Naive thymus-derived CD8-positive, alpha-beta T cell (primary cell): ENCODE measurements around the gene PPM1H. TPM values are rescaled to one million over a fixed set of nuclear protein-coding genes. Genes with fewer than 3 reads are reported as not detected.

ENCODE experiments used
- ATAC-seq, 2 donors: fragments of 150-1000 bp; cut with Tn5 transposase in 1 of 2; sonication (Bioruptor Pico), chemical (Tn5 transposase) in 1 of 2; 1 replicate in 1 of 2; 2 replicates in 1 of 2; pipeline ENCODE4 v1.10.0; 2021; ENCODE audit warnings: mild to moderate bottlenecking in 2 of 2, moderate library complexity in 2 of 2
- POLR2A ChIA-PET: fragments of 350-600 bp; sonication (Branson Sonifier 250); formaldehyde crosslinking; loops from one replicate; lab custom pipeline; 2021; ENCODE audit warnings: antibody characterized with exemption; lab: Charles Lee
- DNase-seq, 10 donors: peaks; one replicate each; pipeline versions ENCODE4 v3.0.0 to v3.0.0-alpha.2; 2020 to 2022
- H3K27ac Mint-ChIP-seq, 10 donors: one replicate each; pipeline ENCODE4 v1.8.0; 2020 to 2022; ENCODE audit warnings: mild to moderate bottlenecking in 10 of 10, mixed read lengths in 10 of 10, moderate library complexity in 4 of 10, inconsistent platforms in 1 of 10
- H3K27me3 Mint-ChIP-seq, 5 donors: one replicate each; pipeline ENCODE4 v1.8.0; 2021 to 2022; ENCODE audit warnings: mixed read lengths in 5 of 5
- H3K36me3 Mint-ChIP-seq, 3 donors: one replicate each; pipeline ENCODE4 v1.8.0; 2020 to 2022; ENCODE audit warnings: mixed read lengths in 3 of 3, mild to moderate bottlenecking in 2 of 3, inconsistent platforms in 1 of 3
- H3K4me1 Mint-ChIP-seq, 4 donors: one replicate each; pipeline ENCODE4 v1.8.0; 2021 to 2022; ENCODE audit warnings: mixed read lengths in 4 of 4
- H3K4me3 Mint-ChIP-seq, 10 donors: one replicate each; pipeline ENCODE4 v1.8.0; 2020 to 2022; ENCODE audit warnings: mild to moderate bottlenecking in 10 of 10, mixed read lengths in 10 of 10, moderate library complexity in 6 of 10, inconsistent platforms in 1 of 10
- H3K9me3 Mint-ChIP-seq, 9 donors: one replicate each; pipeline ENCODE4 v1.8.0; 2020 to 2022; ENCODE audit warnings: mixed read lengths in 9 of 9, mild to moderate bottlenecking in 3 of 9, inconsistent platforms in 1 of 9, moderate library complexity in 1 of 9
- polyA plus RNA-seq, 3 donors: library from polyadenylated mRNA; unstranded; fragments of 300-500 nt; fragmentation: Illumina TruSeq; gene quantifications; one replicate each; pipeline ENCODE4 v1.2.3, GENCODE V29; 2021
- total RNA-seq, 8 experiments: library from RNA in 2 of 8; stranded (reverse) in 2 of 8; gene quantifications; one replicate each; pipeline ENCODE4 v1.2.3 and lab custom pipeline; 2021 to 2026

The PPM1H gene
- total and polyA plus RNA-seq, 5 experiments from 2014 or later = not detected

DNA sequence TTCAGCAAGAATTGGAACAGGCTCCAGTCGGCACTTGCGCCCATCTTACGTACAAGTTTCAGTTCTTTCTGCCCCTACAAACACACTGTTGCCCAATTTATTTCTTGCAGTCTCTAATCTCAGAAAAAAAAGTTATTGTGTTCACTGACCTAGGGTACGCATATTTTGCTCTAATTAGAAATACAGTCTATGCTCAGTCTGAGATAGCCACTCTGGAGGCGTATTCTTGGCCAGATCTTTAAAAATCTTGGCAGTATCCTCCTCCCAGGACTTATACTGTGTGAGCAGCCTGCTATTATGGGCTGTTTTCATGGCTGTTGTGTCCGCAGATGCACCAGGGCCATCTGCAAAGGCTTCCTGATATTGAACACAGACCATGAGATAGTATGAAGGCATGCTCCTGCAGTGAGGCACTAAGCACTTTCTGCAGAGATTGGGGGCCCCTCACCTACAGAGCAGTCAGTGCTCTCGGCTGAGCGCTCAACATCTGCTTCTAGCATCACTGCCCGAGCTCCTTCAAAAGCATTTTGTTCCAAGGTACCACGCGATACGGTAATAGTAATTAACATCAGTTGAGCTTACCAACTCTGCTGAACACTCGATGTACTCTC is 57.9 kb downstream of the PPM1H start:
- Mint-ChIP-seq H3K36me3 (no peaks in the 10 kb centered on the region), H3K27me3 (peaks cover 3 to 24% (median 14%) of the 10 kb centered on the region in 5 donors), H3K9me3 (peaks cover 0 to 4% (median 0%) of the 10 kb centered on the region in 9 donors), H3K4me1 (peaks cover 0 to 6% (median 3%) of the 10 kb centered on the region in 4 donors), H3K27ac (no peak overlapping the region), H3K4me3 (no peak overlapping the region)
- ATAC-seq (no peak), DNase-seq (no peak)
- POLR2A ChIA-PET = no interaction called here

DNA sequence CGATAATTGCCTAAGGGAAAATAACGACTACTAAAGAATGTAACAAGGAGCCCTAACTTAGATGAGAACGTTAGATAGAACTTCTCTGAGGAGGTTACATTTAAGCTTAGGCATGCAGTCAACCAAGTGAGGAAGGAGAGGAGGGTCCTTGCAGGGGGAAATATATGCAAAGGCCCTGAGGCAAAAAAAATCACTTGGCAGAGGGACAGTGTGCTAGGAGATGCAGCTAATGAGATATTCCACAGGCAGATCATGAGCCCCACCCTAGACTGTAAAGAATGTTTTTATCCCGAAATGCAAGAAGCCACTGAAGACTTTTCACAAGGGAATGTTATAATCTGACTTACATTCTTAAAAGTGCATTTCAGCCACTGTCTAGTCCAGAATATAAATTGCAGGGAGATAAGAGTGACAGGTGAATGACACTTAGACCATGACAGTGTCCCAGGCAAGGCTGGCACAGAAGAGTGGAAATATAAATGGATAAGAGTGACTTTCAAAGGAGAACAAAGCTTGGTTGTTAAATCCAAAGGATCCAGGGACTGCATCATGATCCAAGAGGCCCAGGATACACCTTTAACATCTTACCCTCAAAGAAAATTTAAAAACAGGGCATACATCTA is 61.0 kb downstream of the PPM1H start:
- Mint-ChIP-seq H3K27ac (no peak overlapping the region), H3K4me1 (no peaks in the 10 kb centered on the region), H3K9me3 (peaks cover 0 to 5% (median 0%) of the 10 kb centered on the region in 9 donors), H3K36me3 (peaks cover 0 to 7% (median 0%) of the 10 kb centered on the region in 3 donors), H3K4me3 (no peak overlapping the region), H3K27me3 (peaks cover 3 to 20% (median 14%) of the 10 kb centered on the region in 5 donors)
- no peak for ATAC-seq
- POLR2A ChIA-PET = no interaction called here
- DNase-seq = no peak

DNA sequence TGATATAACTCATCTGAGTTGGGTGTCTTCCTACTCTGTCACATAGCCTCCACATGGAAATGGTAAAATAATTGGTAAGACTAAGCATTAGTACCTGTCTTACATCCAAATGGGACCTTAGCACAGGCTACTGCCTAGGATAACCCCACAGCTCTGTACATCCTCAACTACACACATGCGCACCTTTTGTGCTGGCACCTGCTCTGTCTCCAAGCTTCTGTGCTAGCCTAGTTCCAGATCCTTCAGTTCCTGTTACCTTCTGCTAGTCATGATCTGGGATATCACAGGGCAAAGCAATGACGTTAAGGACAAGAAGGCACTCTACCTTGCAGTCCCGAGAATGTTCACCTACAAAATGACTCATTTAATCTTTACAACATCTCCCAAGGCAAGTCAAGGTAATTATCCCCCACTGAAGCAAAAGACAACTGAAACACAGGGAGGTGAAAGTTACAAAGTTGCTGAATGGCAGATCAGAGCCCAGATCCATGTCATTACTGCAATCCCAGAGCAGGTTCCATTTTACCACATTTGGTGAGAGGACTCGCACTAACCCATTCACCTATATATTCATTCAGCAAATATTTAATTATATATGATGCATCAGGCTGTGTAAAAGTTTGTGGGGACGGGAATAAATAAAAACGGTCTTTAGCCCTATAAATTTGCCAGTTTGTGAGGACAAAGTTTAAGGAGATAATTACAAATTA is 61.7 kb downstream of the PPM1H start:
- ATAC-seq = no peak
- no peak for DNase-seq
- peaks cover 3 to 20% (median 14%) of the 10 kb centered on the region in 5 donors for H3K27me3 Mint-ChIP-seq
- H3K27ac Mint-ChIP-seq = no peak overlapping the region
- peaks cover 0 to 7% (median 0%) of the 10 kb centered on the region in 3 donors for H3K36me3 Mint-ChIP-seq
- no peak overlapping the region for H3K4me3 Mint-ChIP-seq
- H3K9me3 Mint-ChIP-seq = peaks cover 0 to 5% (median 0%) of the 10 kb centered on the region in 9 donors
- POLR2A ChIA-PET = no interaction called here
- H3K4me1 Mint-ChIP-seq = no peaks in the 10 kb centered on the region

DNA sequence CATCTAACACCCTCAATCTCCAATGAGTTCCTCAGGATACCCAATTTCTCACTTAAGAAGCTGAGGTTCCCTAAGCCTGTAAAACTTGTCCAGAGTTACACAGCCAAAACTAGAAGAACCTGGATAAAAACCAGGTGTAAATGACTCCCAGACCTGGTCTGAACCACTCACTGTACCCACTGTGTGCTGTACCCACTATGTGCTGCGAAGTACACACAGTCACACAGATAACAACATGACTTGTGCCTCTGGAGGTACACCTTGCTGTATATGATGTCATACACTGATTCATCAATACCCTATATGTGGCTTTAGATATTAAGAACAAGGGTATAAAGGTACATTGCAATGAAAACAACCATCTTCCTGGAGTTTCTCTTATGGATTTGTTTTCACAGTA is 66.1 kb downstream of the PPM1H start:
- Mint-ChIP-seq H3K9me3 (peaks cover 0 to 5% (median 0%) of the 10 kb centered on the region in 9 donors), H3K27ac (no peak overlapping the region), H3K27me3 (peaks cover 6 to 25% (median 11%) of the 10 kb centered on the region in 5 donors), H3K4me3 (no peak overlapping the region), H3K36me3 (peaks cover 0 to 7% (median 0%) of the 10 kb centered on the region in 3 donors), H3K4me1 (no peaks in the 10 kb centered on the region)
- DNase-seq = no peak
- ATAC-seq = no peak
- POLR2A ChIA-PET = no interaction called here

DNA sequence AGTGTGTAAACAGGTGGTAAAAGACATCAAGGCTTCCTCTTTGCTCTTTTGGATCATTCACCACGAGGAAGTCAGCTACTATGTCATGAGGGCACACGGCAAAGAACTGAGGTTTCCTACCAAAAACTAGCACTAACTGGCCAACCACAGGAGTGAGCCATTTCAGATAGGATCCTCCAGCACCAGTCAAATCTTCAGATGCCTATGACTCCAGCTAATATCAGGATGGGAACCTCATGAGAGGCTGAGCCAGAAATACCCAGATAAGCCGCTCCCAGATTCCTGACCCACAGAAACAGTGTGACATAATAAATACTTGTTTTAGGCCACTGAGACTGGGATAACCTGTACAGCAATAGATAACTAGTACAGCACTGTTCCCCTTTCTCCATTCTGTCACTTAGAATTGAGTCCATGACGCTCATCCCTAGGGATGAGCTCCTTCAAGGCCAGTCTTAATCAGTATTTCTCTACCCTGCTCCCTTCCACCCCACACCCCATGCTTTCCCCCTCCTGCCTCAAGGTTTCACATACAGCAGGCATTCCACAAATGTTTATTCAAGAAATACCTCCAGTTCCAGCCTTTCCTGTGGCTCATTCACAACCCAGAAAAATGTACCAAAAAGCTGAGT is 68.4 kb downstream of the PPM1H start:
- POLR2A ChIA-PET = no interaction called here
- Mint-ChIP-seq H3K27ac (no peak overlapping the region), H3K4me3 (no peak overlapping the region), H3K36me3 (peaks cover 0 to 7% (median 0%) of the 10 kb centered on the region in 3 donors), H3K4me1 (no peaks in the 10 kb centered on the region), H3K9me3 (peaks cover 0 to 5% (median 0%) of the 10 kb centered on the region in 9 donors), H3K27me3 (peaks cover 4 to 25% (median 11%) of the 10 kb centered on the region in 5 donors)
- DNase-seq = no peak
- no peak for ATAC-seq

DNA sequence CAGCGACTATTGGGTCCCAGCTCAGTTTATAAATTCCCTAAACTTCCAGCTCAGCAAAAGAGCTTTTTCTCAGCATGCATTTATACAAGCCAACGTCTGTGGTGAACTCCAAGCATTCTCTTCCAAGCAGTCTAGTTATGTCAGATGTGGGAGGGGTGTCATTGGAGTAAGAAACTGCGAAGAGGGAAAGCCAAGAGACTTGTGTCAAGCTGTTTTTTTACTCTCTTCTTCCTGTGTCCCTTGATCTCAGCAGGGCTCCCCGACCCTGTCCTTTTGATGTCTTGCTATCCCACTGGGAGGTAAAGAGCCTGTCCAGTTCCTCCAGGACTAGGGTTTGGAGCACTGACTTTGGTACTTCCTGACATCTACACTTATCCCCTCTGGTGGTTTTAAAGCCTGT is 69.0 kb downstream of the PPM1H start:
- peaks cover 2 to 25% (median 10%) of the 10 kb centered on the region in 5 donors for H3K27me3 Mint-ChIP-seq
- peaks cover 0 to 5% (median 0%) of the 10 kb centered on the region in 9 donors for H3K9me3 Mint-ChIP-seq
- POLR2A ChIA-PET = no interaction called here
- no peak overlapping the region for H3K4me3 Mint-ChIP-seq
- no peaks in the 10 kb centered on the region for H3K4me1 Mint-ChIP-seq
- ATAC-seq = no peak
- DNase-seq = no peak
- peaks cover 0 to 7% (median 0%) of the 10 kb centered on the region in 3 donors for H3K36me3 Mint-ChIP-seq
- H3K27ac Mint-ChIP-seq = no peak overlapping the region

DNA sequence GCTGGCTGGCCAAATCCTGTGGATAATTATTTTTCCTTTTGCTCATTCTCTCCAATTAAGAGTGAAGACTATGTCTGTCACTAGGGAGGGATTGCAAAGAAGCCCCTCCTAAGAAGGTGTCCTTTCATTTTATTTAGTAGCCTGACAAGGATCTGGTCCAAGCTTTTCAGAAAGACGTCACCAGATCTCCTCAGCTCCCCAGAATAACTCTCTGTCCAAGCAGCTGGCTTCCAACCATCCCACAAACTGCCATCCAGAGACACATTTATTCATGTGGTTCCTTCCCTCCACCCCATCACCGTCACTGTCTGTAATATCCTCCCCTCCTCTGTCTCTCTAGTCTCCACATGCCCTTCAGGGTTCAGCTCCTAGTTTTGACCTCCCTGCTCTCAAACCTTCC is 69.9 kb downstream of the PPM1H start:
- Mint-ChIP-seq H3K36me3 (peaks cover 0 to 3% (median 0%) of the 10 kb centered on the region in 3 donors), H3K4me1 (no peaks in the 10 kb centered on the region), H3K4me3 (no peak overlapping the region), H3K27me3 (peaks cover 0 to 21% (median 4%) of the 10 kb centered on the region in 5 donors), H3K9me3 (no peaks in the 10 kb centered on the region), H3K27ac (no peak overlapping the region)
- DNase-seq (no peak), ATAC-seq (no peak)
- POLR2A ChIA-PET = no interaction called here

DNA sequence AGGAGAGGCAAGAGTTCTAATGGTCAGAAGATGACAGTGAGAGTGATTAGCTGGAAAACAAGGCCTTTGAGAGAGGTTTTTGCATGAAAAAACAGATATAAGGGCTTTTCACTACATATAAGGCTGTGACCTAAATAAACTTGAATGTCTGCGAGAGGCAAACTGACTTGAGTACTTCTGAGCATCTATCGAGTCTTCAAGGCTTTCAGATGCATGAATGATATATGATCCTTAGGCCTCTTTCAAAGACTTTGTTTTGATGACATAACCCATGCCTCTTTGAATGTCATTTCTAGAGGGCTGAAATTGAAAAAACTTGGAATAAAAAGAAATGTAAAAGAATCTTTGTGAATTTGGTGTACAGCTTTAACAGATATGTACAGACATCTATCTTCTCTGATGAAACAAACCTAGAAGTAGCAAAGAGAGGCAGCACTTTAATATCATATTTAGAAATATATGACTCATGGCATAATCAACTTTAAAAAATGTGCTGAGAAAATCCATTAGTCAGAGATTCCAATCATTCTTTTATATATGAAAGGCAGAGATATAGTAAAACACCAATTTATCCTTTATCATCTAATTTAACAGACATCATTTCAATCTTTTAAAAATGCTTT is 72.6 kb downstream of the PPM1H start:
- POLR2A ChIA-PET = no interaction called here
- peaks cover 0 to 19% (median 3%) of the 10 kb centered on the region in 5 donors for H3K27me3 Mint-ChIP-seq

DNA sequence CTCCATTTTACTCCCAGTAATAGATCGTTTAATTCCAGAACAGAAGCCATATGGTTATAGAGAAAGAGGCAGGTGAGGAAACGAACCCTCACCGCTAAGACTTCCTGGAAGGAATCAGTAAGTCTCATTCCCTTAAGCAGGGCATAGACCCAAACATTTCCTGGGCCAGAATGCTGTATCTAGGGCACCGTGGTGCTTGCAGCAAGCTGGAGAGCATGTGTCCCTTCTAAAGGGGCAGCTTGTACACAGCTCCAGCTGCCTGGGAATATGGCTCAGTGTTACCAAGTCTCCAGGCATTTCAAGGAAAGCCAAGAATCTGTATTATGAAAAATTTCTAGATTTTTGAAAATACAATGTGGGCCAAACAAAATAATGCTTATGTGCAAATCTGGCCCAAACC is 73.4 kb downstream of the PPM1H start:
- no peak for ATAC-seq
- Mint-ChIP-seq H3K4me3 (no peak overlapping the region), H3K4me1 (no peaks in the 10 kb centered on the region)

More for the DNA sequence above, 72.6 kb downstream of the PPM1H start:
- H3K4me1 Mint-ChIP-seq = no peaks in the 10 kb centered on the region
- no peak overlapping the region for H3K27ac Mint-ChIP-seq
- no peaks in the 10 kb centered on the region for H3K36me3 Mint-ChIP-seq
- H3K9me3 Mint-ChIP-seq = no peaks in the 10 kb centered on the region
- H3K4me3 Mint-ChIP-seq = no peak overlapping the region
- DNase-seq (no peak), ATAC-seq (no peak)

DNA sequence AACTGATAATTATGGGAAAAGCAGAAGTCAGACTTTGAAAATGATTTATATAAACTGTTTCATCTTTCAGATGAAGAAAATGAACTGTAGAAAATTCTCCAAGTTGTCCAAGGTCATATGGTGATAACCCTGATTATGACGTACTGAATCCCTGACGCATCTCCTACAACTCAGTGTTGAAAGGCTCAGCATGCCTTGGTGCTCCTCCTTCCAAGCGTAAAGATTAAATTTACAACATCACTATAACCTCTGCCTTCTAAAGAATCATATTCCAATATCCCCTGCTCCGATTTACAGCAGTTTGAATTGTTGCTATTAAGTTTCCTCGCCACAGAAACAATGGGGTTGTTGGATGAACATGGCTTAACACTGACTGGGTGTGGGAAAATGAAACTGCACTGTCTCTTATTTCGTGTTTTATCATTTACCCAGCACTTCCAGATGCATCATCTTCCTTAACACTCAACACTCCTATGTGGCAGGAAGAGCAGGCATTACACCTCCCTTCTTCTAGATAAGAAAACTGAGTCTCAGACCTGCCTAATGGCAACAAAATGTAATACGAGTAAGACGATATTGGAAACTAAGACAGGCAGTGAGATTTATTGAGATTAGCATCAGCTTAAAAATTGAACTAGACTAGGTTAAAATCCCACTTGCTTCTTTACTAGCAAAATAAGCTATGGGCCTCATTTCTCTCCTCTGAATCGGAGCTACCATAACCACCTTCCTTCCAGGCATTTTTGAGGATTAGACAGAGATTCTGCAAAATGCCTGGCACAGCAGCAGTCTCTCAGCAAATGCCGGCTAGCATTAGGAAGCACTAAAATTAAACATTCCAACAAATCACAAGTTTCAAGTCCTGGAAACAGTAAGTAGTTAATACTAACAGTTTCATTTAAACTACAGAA is 74.2 kb downstream of the PPM1H start:
- POLR2A ChIA-PET = no interaction called here
- no peak overlapping the region for H3K4me3 Mint-ChIP-seq
- H3K4me1 Mint-ChIP-seq = no peaks in the 10 kb centered on the region

More for the DNA sequence above, 73.4 kb downstream of the PPM1H start:
- no peaks in the 10 kb centered on the region for H3K36me3 Mint-ChIP-seq
- H3K27me3 Mint-ChIP-seq = peaks cover 0 to 15% (median 0%) of the 10 kb centered on the region in 5 donors
- no peaks in the 10 kb centered on the region for H3K9me3 Mint-ChIP-seq
- H3K27ac Mint-ChIP-seq = no peak overlapping the region
- DNase-seq = no peak
- POLR2A ChIA-PET = no interaction called here

DNA sequence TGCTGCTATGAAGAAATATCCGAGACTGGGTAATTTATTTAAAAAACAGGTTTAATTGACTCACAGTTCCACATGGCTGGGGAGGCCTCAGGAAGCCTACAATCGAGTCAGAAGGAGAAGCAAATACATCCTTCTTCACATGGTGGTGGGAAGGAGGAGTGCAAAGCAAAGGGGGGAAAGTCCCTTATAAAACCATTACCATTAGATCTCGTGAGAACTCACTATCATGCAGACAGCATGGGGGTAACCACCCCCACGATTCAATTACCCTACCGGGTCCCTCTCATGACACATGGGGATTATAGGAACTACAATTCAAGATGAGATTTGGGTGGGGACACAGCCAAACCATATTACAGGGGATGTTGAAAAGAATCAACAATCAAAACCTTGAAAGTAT is 74.9 kb downstream of the PPM1H start:
- ATAC-seq (no peak), DNase-seq (no peak)
- POLR2A ChIA-PET = no interaction called here
- Mint-ChIP-seq H3K4me3 (no peak overlapping the region), H3K4me1 (no peaks in the 10 kb centered on the region), H3K27ac (no peak overlapping the region), H3K27me3 (peaks cover 0 to 5% (median 0%) of the 10 kb centered on the region in 5 donors), H3K36me3 (no peaks in the 10 kb centered on the region), H3K9me3 (no peaks in the 10 kb centered on the region)

More for the DNA sequence above, 74.2 kb downstream of the PPM1H start:
- ATAC-seq = no peak
- Mint-ChIP-seq H3K36me3 (no peaks in the 10 kb centered on the region), H3K27ac (no peak overlapping the region), H3K9me3 (no peaks in the 10 kb centered on the region), H3K27me3 (peaks cover 0 to 9% (median 0%) of the 10 kb centered on the region in 5 donors)
- no peak for DNase-seq
